Spleen (tissue), 7 donors: Measurements from ENCODE around the gene IL1RAPL2.

Experiments used
- CTCF ChIP-seq, 11 experiments: fragments of 200-600 bp in 7 of 11; fragments of 450-650 bp in 4 of 11; sonication (generic) in 4 of 11; IDR thresholded peaks in 8 of 11; conservative IDR thresholded peaks in 3 of 11; 1 replicate in 7 of 11; 2 replicates in 4 of 11; pipeline versions ENCODE4 v1.4.0 to v1.8.0; 2016 to 2021; ENCODE audit warnings: antibody characterized with exemption in 11 of 11, inconsistent platforms in 4 of 11, mild to moderate bottlenecking in 1 of 11
- POLR2A ChIP-seq, 3 donors: fragments of 450-650 bp; IDR thresholded peaks; one replicate each; pipeline ENCODE4 v1.5.1; 2017; ENCODE audit warnings: antibody characterized with exemption in 3 of 3, mild to moderate bottlenecking in 1 of 3
- POLR2AphosphoS5 ChIP-seq, 3 donors: sonication (generic); formaldehyde crosslinking; IDR thresholded peaks; one replicate each; pipeline ENCODE4 v1.5.1; 2017; ENCODE audit warnings: antibody characterized with exemption in 3 of 3
- donor health status: DM: no; HTN: no; CAD: no; lungs with moderate emphysema.
- donor health status: DM: no; HTN: no; CAD: no.
- donor health status: DM: no; HTN: no; CAD: no.

- TF ChIP-seq CTCF (IDR thresholded peaks at IDR 0.05 in 8 of 11, conservative IDR thresholded peaks at IDR 0.05 in 3 of 11) = no peak
- no peak for TF ChIP-seq POLR2AphosphoS5 (IDR thresholded peaks at IDR 0.05)
- TF ChIP-seq POLR2A (IDR thresholded peaks at IDR 0.05) = no peak
These were observed 914.8 kb downstream of the IL1RAPL2 start for GRCh38 chrX:105480646-105481310.
